ENCODE data around the gene RPS6KB2. TPM values are rescaled to one million over a fixed set of nuclear protein-coding genes. Genes with fewer than 3 reads are reported as not detected.

Gene RPS6KB2
- total and polyA plus RNA-seq, 10 of the 15 experiments (the other 5 are each of a cell fraction or from before 2014, with no cell fraction given), result 0.39 to 101 (median 58.4) TPM

DNA sequence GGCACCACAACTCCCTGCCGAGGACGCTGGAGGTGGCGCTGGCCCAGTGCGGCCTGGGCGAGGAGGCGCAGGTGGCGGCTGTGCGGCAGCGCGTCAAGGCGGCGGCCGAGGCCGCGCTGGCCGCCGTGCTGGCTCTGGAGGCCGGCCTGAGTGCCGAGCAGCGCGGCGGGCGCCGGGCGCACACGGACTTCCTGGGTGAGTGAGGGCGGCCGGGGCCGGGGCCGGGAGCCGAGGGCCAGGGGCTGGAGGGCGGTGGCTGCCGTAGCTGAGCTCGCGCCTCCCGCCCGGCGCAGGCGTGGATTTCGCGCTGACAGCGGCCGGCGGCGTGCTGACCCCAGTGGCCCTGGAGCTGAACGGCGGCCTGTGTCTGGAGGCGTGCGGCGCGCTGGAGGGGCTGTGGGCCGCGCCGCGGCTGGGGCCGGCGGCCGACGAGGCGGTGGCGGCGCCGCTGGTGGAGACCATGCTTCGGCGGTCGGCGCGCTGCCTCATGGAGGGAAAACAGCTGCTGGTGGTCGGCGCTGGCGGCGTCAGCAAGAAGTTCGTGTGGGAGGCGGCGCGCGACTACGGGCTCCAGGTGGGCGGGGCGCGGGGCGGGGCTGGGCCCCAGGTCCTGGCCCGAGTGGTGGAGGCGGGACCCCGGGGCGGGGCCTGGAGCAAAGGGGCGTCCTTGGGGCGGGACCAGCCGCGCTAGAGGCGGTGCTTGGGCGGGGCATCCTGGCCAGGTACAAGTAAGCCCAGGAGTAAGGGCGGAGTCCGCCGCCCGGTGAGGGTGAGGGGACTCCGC lies 7.5 kb upstream of the RPS6KB2 start (continued):
- TF ChIP-seq RELB (IDR thresholded peaks at IDR 0.05; ENCODE audit: low read depth) (no peak), ELK1 (IDR thresholded peaks at IDR 0.05; ENCODE audit: low read depth, low read length) (no peak), RAD21 (IDR thresholded peaks at IDR 0.05; ENCODE audit: insufficient read depth, low read depth, low read length) (no peak), CEBPB (IDR thresholded peaks at IDR 0.05; ENCODE audit: borderline replicate concordance in 1 of 2, low read depth in 2 of 2, low read length in 2 of 2) (no peak), SKIL (IDR thresholded peaks at IDR 0.05; ENCODE audit: low read depth, poor library complexity, severe bottlenecking) (no peak), SPI1 (IDR thresholded peaks at IDR 0.05; ENCODE audit: borderline replicate concordance, insufficient read depth, low read depth, low read length) (no peak), PAX8 (IDR thresholded peaks at IDR 0.05) (no peak), ZNF207 (IDR thresholded peaks at IDR 0.05; ENCODE audit: borderline replicate concordance) (no peak), SUPT20H (IDR thresholded peaks at IDR 0.05; ENCODE audit: borderline replicate concordance, control insufficient read depth, low read depth, low read length) (no peak), NFYA (IDR thresholded peaks at IDR 0.05; ENCODE audit: borderline replicate concordance, low read depth, low read length) (no peak), HCFC1 (IDR thresholded peaks at IDR 0.05; ENCODE audit: low read length) (no peak), RELA (IDR thresholded peaks at IDR 0.05; ENCODE audit: borderline replicate concordance, partially characterized antibody) (no peak), POLR2A (IDR thresholded peaks at IDR 0.05; ENCODE audit: low read depth, low read length) (peak; percentile 77), SREBF2 (IDR thresholded peaks at IDR 0.05; ENCODE audit: low read length) (no peak), MYB (IDR thresholded peaks at IDR 0.05; ENCODE audit: borderline replicate concordance, low read depth, low read length) (no peak)
- TF ChIP-seq, protein P1, sequence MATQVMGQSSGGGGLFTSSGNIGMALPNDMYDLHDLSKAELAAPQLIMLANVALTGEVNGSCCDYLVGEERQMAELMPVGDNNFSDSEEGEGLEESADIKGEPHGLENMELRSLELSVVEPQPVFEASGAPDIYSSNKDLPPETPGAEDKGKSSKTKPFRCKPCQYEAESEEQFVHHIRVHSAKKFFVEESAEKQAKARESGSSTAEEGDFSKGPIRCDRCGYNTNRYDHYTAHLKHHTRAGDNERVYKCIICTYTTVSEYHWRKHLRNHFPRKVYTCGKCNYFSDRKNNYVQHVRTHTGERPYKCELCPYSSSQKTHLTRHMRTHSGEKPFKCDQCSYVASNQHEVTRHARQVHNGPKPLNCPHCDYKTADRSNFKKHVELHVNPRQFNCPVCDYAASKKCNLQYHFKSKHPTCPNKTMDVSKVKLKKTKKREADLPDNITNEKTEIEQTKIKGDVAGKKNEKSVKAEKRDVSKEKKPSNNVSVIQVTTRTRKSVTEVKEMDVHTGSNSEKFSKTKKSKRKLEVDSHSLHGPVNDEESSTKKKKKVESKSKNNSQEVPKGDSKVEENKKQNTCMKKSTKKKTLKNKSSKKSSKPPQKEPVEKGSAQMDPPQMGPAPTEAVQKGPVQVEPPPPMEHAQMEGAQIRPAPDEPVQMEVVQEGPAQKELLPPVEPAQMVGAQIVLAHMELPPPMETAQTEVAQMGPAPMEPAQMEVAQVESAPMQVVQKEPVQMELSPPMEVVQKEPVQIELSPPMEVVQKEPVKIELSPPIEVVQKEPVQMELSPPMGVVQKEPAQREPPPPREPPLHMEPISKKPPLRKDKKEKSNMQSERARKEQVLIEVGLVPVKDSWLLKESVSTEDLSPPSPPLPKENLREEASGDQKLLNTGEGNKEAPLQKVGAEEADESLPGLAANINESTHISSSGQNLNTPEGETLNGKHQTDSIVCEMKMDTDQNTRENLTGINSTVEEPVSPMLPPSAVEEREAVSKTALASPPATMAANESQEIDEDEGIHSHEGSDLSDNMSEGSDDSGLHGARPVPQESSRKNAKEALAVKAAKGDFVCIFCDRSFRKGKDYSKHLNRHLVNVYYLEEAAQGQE (IDR thresholded peaks at IDR 0.05; ENCODE audit: low read depth, low read length), result no peak
- TF ChIP-seq, protein P2, sequence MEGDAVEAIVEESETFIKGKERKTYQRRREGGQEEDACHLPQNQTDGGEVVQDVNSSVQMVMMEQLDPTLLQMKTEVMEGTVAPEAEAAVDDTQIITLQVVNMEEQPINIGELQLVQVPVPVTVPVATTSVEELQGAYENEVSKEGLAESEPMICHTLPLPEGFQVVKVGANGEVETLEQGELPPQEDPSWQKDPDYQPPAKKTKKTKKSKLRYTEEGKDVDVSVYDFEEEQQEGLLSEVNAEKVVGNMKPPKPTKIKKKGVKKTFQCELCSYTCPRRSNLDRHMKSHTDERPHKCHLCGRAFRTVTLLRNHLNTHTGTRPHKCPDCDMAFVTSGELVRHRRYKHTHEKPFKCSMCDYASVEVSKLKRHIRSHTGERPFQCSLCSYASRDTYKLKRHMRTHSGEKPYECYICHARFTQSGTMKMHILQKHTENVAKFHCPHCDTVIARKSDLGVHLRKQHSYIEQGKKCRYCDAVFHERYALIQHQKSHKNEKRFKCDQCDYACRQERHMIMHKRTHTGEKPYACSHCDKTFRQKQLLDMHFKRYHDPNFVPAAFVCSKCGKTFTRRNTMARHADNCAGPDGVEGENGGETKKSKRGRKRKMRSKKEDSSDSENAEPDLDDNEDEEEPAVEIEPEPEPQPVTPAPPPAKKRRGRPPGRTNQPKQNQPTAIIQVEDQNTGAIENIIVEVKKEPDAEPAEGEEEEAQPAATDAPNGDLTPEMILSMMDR (IDR thresholded peaks at IDR 0.05 in 2 of 3, conservative IDR thresholded peaks at IDR 0.05 in 1 of 3; ENCODE audit: control insufficient read depth in 2 of 3, extremely low read depth in 1 of 3, insufficient read depth in 1 of 3, low read depth in 3 of 3, low read length in 3 of 3), result no peak
